Measurements from ENCODE around the gene SLC2A13.
"Not testable (repeated sequence)": the region's sequence is repeated elsewhere in the genome, so short reads cannot be mapped to it uniquely, and the experiment has no call there.

SLC2A13 gene

DNA sequence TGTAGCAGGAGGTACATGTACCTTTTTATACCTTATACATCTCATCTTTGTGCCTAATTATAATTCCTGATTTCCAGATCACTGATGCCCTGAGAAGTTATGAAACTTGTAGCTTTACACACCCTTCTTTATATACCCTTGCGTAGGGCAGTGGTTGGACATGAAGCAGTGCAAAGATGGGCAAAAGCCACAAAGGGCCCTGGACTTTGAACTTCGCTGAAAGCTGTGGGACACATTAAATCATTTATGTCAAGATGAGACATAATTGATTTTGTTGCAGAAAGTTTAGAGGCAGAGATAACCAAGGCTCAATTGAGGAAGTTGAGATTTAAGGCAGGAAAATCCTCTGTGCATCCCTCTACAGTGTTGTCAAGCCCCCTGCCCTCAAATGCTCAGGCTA lies 170.0 kb downstream of the SLC2A13 start:
- no peak overlapping the region for H3K4me3 ChIP-seq (ENCODE audit: low read depth, low read length)
- TF ChIP-seq, protein P1, sequence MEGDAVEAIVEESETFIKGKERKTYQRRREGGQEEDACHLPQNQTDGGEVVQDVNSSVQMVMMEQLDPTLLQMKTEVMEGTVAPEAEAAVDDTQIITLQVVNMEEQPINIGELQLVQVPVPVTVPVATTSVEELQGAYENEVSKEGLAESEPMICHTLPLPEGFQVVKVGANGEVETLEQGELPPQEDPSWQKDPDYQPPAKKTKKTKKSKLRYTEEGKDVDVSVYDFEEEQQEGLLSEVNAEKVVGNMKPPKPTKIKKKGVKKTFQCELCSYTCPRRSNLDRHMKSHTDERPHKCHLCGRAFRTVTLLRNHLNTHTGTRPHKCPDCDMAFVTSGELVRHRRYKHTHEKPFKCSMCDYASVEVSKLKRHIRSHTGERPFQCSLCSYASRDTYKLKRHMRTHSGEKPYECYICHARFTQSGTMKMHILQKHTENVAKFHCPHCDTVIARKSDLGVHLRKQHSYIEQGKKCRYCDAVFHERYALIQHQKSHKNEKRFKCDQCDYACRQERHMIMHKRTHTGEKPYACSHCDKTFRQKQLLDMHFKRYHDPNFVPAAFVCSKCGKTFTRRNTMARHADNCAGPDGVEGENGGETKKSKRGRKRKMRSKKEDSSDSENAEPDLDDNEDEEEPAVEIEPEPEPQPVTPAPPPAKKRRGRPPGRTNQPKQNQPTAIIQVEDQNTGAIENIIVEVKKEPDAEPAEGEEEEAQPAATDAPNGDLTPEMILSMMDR (IDR thresholded peaks at IDR 0.05; ENCODE audit: borderline replicate concordance, insufficient read depth, low read depth, low read length): no peak

DNA sequence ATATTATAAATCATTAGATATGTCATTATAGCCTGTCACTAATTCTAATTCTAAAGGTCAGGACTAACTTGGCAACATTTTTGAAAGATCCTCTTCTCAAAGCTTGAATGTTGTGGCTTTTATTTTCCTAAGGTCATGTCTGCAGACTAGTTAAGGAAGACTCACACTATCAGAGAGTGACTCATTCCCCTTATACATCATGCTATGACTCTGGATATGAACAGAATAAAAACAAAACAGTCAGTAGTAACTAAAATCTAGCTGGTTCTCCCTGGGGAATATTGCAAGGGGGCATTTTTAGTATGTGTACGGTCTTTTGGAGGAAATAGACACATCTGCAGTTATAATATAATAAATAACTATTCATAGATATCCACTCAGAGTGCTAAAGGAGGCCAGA lies 170.6 kb downstream of the SLC2A13 start:
- no peak overlapping the region for H3K4me3 ChIP-seq (ENCODE audit: low read depth, low read length)
- TF ChIP-seq, protein P1 (IDR thresholded peaks at IDR 0.05; ENCODE audit: borderline replicate concordance, insufficient read depth, low read depth, low read length): no peak

DNA sequence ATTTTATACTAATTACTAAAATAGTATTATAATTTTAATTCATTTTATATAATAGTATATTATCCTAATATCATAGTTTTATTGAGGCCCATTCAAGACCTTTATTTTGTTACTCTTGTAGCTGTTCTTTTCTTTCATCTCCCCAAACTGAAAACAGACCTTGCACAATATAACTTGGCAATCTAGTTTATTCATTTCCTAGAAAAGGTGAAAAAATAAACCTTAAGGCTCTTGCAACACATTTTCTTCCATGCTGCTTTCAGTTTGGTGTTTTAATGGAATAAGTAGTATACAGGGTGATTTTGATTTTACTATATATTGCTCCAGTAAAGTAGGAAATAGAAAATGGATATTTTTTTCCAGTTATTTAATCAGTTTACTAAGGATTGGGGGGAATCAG lies 174.0 kb downstream of the SLC2A13 start:
- TF ChIP-seq, protein P1 (IDR thresholded peaks at IDR 0.05; ENCODE audit: borderline replicate concordance, insufficient read depth, low read depth, low read length): no peak

DNA sequence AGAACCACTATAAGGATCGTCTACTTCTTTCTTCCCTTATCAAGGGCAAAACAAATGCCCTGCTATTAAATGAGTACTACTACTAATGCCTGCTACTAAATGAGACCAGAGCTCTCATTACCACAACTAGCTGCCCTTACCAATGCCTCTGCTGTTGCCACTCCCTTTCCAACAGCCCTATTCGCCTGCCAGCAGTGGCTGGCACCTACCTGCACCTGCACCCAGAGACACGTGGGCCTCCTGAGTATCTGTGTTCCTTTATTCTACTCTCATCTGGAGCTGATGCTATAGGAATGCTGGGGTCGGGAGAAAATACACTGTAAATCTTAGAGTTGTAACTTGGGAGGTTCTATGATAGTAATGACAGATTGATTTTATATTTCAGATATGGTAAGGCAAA lies 174.7 kb downstream of the SLC2A13 start:
- TF ChIP-seq, protein P1 (IDR thresholded peaks at IDR 0.05; ENCODE audit: borderline replicate concordance, insufficient read depth, low read depth, low read length): no peak

More for the DNA sequence above, 174.0 kb downstream of the SLC2A13 start:
- no peak overlapping the region for H3K4me3 ChIP-seq (ENCODE audit: low read depth, low read length)

DNA sequence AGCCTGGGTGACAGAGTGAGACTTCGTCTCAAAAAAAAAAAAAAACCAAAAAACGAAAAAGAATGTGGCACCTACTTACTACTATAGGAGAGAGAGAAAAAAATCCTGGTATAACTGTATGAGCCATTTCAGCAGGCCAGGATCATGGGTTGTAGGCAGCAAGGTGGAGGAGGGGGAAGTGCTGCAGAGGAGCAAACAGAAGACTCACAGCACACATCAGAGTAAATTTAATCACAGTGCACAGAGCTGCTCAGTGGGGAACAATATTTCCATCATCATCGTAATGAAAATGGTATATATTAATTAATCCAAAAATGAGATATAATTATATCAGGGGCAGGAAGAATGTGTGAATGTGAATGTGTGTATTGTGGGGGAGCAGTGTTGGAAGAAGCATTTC lies 175.8 kb downstream of the SLC2A13 start:
- H3K4me3 ChIP-seq (ENCODE audit: low read depth, low read length): no peak overlapping the region
- TF ChIP-seq, protein P1 (IDR thresholded peaks at IDR 0.05; ENCODE audit: borderline replicate concordance, insufficient read depth, low read depth, low read length): no peak

More for the DNA sequence above, 174.7 kb downstream of the SLC2A13 start:
- H3K4me3 ChIP-seq (ENCODE audit: low read depth, low read length): no peak overlapping the region

DNA sequence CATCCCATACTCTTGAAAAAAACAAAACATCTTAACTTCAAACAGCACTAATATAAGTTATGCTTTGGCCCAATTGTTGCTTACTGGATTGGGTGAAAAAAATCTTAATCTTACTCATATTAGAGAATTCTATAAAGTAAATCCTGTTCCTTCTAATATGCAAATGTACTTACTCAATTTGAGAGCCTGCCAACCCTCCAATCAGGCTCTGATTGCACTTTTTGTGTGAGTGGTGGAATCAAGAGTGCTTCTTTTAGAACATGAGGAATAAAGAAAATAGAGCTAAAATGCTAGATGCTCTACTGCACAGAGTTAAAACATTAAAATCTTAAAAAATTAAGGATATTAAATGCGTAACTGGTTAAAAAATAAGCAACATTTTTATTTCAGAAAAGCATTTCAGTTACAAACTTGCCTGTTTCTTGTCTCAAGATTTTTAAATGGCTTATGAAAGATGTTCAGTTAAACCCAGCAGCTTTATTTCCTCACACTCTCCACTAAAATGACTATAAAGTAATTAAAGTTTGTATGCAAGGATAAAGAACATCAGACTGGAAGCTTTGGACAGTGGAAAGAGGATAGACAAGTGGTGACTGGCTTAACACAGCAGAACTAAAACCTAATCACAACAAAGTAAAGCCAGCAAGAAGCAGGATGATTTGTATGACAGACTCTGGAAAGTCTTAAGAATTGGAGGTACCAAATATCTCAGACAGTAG lies 177.5 kb downstream of the SLC2A13 start:
- TF ChIP-seq, protein P1 (IDR thresholded peaks at IDR 0.05; ENCODE audit: borderline replicate concordance, insufficient read depth, low read depth, low read length): no peak
- H3K4me3 ChIP-seq (ENCODE audit: low read depth, low read length): no peak overlapping the region

DNA sequence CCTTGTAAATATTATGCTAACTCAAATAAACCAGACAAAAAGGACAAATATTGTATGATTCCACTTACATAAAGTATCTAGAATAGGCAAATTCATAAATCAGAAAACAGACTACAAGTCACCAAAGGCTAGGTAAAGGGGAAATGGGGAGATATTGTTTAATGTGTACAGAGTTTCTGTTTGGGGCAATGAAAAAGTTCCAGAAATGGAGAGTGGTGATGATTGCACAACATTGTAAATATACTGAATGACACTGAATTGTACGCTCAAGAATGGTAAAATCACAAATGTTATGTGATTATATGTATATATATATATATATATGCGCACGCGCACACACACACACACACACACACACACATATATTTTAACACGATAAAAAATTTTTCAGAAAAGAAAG lies 182.5 kb downstream of the SLC2A13 start:
- H3K4me3 ChIP-seq (ENCODE audit: low read depth, low read length): no peak overlapping the region
- TF ChIP-seq, protein P1 (IDR thresholded peaks at IDR 0.05; ENCODE audit: borderline replicate concordance, insufficient read depth, low read depth, low read length): no peak

DNA sequence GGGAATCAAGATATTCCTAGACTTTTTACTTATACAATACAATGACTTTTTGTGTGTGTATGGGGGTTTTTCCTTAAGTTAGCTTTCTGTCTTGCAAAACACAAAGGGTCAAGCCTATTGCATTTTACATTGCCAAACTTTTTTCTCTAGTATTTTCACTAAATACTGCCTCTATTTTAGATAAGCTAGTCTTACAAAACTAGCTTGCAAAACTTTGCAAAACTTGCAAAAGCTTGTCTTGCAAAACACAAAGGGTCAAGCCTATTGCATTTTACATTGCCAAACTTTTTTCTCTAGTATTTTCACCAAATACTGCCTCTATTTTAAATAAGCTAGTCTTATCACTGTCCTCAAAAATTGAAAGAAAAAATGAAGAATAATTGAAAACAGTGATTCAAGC lies 183.3 kb downstream of the SLC2A13 start:
- H3K4me3 ChIP-seq (ENCODE audit: low read depth, low read length): not testable (repeated sequence)

Data from GM12875 (cell line).